NB4 (cell line): ENCODE data around the gene SPATA24.

Experiments
- CTCF ChIP-seq: IDR thresholded peaks from one replicate; pipeline ENCODE4 v1.5.1; 2012; ENCODE audit warnings: low read depth, low read length
- POLR2A ChIP-seq: IDR thresholded peaks from 2 replicates; pipeline ENCODE4 v1.6.1; 2011; ENCODE audit warnings: mild to moderate bottlenecking; ENCODE audit not compliant: insufficient read length; ENCODE audit errors: extremely low read depth

- no peak for TF ChIP-seq CTCF
- TF ChIP-seq POLR2A = no peak
These were observed 35.4 kb upstream of the SPATA24 start, which contains the start of gene DNAJC18 for GRCh38 chr5:139439013-139439903.
